HG02870 (cell line): ENCODE results near the gene ISCU.
A peak's percentile ranks its signal among the peaks of the same experiment; 100 is the strongest.
"Not testable (repeated sequence)": the region's sequence is repeated elsewhere in the genome, so short reads cannot be mapped to it uniquely, and the experiment has no call there.

ENCODE experiments used
- ATAC-seq: cut with Tn5 transposase; IDR thresholded peaks from one replicate; pipeline ENCODE4 v1.9.1; 2021; ENCODE audit warnings: mild to moderate bottlenecking, moderate library complexity; ENCODE audit not compliant: unreplicated experiment

ISCU gene

DNA sequence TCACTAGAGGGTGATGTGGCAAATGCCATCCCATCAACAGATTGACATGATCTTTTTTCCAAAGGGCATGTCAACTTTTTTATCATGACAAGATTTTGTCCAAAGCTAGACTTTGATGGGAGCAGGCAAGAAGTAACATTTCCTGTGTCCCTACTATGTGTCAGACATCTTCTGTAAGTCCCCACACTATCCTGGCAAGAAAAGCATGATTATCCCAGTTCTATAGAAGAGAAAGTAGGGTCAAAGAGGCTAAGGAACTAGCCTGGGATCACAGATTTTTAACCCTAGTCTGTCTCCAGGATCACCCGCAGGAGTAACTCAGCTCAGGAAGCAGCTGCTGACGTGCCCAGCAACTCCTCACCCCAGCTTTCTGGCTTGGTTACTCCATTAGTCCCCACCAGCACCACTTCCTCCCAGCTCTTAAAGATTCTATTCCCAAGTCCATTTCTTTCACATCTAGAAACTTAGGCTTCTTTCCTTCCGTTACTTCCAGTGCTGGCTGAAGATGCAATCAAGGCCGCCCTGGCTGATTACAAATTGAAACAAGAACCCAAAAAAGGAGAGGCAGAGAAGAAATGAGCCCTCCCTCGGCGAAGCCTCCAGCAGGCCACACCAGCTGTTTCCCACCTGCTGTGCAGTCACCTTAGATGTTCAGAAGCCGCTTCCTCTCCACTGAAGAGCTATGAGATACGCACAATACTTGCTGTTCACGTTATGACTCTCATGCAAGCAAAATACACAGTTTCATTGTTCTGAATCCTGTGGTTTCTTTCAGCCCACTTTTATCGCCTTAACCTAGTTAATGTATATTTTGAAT lies 6.2 kb downstream of the ISCU start:
- peak; percentile 74 for ATAC-seq

DNA sequence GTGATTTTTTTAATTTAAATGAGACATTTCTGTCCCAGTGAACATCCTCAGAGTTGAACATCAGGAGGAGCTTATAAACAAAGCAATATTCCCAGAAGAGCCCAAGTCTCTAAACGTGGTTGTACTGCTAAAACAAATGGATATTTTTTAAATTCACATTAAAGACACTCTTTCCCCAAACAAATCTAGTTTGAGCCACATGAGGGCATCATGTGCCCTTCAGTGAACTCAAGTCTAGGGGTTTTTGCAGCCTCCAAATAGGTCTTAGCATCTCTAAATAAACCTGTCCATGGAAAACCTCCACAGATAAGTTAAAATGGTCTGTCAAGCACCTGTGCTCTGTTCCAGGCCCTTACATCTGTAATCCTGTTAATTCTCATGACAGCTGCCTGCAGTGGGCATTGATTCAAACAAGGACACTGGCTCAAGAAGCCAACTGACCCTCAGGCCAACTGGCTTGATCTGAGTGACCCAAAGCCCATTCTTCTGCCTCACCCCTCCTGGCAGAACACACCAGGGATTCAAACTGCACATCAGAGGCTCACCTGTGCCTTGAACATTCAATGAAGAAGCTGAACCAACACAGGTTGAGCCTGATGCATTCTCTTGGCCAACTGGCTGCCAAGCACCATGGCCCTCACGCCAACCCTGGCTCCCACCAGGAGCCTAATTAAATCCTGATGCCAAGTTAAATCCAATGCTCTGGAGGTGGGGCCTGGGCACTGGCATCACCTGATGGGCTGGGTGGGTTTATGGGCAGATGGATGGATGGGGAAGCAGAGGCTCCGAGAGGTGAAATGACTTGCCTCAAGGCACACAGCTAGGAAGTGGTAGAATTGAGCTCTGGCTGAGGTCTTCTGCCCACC lies 8.6 kb downstream of the ISCU start:
- ATAC-seq: no peak

DNA sequence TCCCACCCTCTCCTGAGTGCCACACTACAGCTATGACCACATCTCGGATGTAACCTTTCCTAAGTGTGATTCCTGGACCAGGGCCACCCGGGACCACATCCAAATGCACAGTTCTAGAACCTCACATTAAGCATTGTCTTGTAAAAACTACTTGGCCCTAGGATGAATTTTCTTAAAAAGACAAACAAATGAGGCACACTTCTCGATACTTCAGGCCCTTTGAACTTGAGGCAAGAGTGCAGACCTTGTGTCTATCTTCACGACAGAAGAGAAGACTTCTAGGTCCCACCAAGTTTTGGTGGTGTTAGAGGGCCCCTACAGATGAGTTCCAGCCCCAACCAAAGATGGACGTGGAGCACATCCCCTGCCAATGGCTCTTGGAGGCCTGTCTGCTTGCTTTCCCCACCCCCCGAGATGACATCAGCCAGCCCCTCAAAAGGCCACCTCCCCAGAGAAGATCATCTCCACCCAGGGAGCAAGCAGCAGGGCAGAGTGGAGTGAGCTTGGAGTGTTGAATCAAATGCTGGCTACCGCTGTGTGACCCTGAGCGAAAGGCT lies 9.3 kb downstream of the ISCU start:
- ATAC-seq: no peak

DNA sequence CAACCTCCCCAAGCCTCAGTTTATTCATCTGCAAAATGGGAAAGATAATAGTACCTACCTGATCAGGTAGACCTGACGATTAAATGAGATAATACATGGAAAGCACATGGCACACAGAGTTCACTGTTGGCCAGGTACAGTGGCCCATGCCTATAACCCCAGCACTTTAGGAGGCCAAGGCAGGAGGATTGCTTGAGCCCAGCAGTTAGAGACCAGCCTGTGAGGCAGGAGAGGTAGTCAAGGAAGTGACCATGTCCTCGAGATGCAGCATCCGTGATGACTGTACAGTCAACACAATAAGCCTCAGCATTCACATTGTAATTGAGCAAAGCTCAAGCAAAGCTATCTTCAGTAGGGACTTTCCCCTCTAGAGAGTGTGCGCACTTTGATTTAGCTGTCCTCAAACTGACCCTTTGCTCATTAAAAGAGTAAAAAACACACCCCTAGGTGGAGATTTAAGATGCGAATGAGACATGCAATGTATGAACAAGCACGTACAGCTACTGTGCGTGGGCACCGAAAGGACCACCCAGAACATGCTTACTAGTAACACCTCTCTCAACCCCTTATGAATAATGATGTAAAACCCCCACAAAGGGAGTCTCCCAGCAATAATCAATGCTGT lies 9.9 kb downstream of the ISCU start:
- ATAC-seq: no peak

DNA sequence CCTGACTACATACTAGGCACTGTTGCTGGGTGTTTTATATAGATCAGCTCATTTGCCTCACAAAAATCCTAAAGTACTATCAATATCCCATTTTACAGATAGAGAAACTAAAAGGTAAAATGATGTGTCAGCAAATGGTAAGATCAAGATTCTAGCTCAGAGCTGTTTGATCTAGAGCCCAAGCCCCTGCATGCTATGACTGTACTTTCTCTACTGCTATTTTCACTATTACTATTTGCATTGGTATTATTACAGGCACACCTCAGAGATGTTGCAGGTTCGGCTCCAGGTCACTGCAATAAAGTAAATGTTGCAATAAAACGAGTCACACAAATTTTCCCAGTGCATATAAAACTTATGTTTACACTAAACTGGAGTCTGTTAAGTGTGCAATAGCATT lies 10.9 kb downstream of the ISCU start:
- peak; percentile 35 for ATAC-seq

DNA sequence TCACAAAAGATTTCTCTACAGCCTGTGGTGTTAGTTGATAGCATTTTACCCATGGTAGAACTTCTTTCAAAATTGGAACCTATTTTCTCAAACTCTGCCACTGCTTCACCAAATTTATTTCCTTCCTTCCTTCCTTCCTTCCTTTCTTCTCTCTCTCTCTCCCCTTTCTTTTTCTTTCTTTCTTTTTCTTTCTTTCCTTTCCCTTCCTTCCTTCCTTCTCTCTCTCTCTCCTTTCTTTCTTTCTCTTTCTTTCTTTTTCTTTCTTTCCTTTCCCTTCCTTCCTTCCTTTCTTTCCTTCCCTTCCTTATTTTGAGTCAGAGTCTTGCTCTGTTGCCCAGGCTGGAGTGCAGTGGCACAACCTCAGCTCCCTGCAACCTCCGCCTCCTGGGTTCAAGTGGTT lies 11.9 kb downstream of the ISCU start:
- not testable (repeated sequence) for ATAC-seq

DNA sequence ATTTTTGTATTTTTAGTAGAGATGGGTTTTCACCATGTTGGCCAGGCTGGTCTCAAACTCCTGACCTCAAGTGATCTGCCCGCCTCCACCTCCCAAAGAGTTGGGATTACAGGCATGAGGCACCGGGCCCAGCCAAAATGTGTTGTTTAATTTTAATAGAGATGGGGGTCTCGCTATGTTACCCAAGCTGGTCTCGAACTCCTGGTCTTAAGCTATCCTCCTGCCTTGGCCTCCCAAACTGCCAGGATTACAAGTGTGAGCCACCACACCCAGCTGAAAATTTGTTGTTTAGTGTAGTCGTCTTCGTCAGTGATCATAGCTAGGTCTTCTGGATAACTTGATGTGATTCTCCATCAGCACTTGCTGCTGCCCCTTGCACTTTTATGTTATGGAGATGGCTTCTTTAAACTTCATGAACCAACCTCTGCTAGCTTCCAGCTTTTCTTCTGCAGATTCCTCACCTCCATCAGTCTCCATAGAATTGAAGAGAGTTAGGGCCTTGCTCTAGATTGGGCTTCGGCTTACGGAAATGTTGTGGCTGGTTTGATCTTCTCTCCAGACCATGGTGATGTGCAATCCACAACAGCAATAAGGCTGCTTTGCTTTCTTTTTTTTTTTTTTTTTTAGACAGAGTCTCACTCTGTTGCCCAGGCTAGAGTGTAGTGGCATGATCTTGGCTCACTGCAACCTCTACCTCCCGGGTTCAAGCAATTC lies 13.0 kb downstream of the ISCU start:
- ATAC-seq: no peak

DNA sequence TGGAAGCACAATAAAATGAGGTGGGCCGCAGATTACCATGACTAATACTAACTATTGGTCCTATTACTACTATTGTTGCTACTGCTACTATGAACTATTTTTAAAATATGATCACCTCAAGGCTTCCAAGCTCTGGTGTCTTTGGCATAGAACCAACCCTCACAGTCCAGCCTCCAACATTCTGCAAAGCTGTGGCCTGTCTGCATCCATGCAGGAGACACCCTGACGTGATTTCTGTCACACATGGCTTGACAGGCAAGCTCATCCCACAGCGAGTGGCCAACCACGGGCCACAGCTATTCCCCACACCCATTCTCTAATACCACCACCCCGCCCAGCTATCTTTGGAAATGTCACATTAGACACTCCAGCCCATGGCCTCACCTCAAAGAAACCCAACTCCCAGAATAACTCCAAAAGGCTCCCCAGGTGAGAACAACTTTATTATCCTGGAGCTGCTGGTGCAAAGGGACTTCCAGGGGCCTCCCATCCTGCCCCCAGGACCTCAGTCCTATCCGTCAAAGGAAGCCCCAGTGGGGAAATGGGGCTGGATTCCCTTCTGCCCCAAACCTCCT lies 14.4 kb downstream of the ISCU start:
- ATAC-seq: no peak

DNA sequence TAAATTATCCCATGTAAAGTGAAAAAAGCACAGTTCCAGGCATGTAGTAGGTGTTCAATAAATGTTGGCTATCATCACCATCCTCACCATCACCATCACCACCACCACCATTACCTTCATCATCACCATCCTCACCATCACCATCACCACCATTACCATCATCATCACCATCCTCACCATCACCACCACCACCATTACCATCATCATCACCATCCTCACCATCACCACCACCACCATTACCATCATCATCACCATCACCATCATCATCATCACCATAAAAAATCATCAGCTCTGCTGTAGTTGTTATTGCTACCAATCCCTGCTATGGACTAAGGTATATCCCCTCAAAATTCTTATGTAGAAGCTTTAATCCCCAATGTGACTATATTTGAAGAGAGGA lies 15.1 kb downstream of the ISCU start:
- ATAC-seq: no peak

DNA sequence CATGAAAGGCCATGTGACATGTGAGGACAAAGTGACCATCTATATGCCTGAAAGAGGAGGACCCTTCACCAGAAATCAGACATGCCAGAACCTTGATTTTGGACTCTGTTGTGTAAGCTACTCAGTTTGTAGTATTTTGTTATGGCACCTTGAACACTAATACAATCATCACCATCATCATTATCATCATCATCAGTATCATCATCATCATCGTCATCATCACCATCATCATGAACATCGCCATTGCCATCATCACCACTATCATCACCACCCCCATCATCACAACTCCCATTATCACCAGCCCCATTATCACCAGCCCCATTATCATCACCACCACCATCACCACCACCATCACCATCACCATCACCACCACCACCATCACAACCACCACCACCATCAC lies 15.9 kb downstream of the ISCU start:
- ATAC-seq: no peak

DNA sequence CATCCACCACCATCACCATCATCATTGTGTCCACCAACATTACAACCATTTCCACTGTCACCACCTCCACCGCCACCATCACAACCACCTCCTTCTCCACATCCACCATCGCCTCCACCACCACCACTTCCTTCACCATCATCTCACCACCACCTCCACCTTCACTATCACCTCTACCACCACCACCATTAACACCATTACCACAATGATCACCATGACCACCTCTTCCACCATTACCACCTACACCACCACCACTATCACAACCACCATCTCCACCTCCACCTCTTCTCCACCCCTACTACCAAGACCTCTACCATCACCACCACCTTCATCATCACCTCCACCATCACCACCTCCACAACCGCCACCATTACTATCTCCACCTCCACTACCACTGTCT lies 16.4 kb downstream of the ISCU start:
- ATAC-seq: no peak

DNA sequence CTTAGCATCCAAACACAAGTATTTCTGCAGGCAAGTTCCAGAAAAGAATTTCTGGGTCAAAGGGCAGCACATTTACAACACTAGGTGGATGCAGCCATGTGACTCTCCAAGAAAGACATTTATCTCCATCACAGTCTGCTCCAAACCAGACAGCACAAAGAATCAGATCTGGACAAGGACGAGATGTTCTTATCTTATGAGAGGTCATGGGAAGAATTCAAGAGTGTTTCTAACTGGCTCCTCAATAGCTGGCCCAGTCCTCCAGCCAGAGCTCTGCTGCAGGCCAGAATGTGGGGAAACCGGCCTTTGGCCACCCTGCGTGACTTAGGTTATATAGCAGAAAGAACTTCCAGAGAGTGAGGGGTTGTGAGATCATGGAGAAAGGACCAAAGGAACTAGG lies 18.1 kb downstream of the ISCU start:
- ATAC-seq: no peak

DNA sequence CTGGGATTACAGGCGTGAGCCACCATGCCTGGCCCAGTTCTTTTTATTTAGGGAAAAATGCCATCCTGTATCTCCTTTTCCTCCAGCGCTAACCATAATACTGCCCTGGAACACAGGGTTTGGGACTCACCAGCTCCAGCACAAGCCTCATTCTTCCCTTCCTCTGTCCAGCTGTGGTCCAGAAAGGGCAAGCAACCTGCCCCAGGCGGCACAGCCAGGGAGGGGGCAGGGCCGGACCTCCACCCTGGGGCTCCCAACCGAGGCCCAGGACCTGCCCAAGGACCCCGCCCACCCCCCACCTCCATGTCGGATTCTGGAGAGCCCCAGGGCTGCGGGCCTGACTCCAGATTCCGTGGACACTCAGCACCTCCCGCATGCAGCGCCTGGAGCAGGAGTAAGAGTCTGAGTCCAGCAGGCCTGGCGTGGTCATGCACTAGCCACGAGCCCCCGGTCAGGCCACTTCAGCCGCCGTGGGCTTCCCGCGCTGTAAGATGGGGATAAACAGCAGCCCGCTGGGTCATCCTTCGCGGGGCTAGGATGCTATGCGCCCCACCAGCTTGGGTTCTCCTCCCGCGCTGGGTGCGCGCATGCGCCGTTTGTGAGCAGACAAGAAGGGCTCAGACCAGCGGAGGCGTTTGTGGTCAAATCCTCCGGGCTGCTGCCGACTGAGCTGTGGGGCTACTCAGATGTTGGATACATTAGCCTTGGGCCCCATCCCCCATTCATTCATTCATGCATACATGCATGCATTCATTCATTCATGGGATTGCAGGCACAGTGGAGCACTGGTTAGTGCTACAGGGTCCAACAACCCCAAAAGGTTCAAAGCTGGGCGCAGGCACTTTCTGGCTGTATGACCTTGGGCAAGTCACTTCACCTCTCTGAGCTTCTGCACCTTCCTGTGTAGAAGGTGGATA lies 19.2 kb downstream of the ISCU start:
- no peak for ATAC-seq

DNA sequence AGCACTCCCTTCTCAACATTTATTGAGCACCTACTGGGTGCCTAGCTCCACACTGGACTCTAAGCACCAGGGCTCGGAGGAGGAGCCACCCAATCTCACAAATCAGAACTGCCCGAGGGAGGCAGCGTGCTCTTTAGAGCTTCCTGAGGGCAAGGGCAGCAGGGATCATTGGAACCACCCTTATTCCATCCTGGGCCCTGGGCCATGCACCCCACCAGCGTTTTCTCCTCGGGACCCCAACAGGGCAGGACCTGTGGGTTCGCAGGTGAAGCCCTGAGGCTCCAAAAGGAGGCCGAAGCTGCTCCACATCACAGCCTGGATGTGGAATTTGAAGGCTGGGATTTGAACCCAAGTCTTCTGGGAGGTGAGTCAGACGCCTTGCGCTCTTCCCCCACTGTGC lies 20.1 kb downstream of the ISCU start:
- no peak for ATAC-seq

DNA sequence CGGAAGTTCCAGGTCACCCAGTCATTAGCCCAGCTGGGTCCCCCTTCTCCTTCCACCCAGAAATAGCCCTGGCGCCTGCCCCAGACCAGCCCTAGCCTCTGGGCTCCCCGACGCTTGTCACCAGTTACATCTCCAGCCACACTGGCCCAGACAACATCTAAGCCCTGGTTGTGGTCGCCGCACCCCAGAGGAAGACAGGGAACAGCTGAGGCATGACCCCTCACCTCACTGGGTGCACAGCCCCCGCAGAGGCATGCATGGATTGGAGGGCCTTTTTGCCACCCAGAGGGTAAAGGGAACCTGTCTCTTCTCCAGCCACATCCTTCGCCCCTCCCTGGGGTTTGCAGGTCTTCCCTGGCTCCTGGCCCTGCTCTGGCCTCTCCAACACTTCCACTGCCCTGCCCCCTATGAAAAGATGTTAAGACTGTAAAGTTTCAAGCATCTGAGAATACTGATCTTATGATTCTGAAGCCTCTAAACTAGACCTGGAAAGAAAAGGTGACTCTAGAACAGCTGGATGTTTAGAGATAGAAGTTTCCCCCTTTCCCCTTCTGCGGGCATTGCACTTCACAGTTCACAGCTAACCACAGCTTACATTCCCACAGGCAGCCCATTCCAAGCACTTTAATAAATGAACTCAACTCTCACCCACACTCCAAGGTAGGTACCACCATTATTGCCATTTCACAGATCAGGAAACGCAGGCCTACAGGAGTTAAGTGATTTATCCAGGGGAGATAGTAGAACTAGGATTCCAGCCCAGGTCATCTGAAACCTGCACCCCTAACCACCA lies 20.8 kb downstream of the ISCU start:
- no peak for ATAC-seq

DNA sequence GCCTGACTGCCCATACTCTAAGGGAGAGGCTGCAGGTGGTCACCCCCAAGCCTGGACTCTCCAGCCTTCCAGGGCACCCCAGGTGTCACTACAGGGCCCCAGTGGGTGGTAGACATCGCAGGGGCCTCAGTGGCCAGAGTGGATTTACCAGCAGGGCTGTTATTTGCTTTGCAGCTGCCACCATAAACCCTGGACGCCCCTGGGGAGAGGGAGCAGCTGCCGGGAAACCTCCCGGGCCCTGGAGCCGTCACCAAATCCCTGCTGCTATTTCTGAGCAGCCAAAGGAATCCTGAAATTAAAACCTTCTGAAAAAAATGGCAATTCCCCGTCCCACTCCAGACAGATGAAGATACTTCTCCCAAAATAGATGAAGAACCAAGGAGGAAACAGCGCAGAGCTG lies 21.6 kb downstream of the ISCU start:
- ATAC-seq: no peak

DNA sequence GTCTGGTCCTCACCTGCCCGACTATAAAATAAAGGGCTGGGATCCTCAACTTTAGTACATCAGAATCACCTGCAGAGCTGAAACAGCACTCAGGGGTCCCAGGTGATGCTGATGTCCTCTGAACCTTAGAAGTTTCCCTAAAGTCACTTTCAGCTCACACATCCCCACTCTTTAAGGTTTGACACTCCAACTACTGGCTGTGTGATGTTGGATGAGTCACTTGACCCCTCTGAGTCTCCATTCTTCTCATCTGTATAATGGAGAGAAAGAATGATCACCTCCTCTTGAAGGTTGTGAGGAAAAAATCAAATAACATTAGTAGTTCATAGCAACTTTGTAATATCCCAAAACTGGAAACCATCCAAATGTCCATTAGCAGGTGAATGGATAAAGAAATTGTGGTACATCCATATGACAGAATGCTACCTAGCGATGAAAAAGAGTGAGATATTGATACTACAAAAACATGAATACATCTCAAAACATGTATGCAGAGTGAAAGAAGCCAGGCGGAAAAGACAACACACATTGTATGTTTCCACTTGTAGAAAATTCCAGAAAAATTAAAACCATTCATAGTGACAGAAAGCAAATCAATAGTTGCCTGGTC lies 22.2 kb downstream of the ISCU start:
- no peak for ATAC-seq

DNA sequence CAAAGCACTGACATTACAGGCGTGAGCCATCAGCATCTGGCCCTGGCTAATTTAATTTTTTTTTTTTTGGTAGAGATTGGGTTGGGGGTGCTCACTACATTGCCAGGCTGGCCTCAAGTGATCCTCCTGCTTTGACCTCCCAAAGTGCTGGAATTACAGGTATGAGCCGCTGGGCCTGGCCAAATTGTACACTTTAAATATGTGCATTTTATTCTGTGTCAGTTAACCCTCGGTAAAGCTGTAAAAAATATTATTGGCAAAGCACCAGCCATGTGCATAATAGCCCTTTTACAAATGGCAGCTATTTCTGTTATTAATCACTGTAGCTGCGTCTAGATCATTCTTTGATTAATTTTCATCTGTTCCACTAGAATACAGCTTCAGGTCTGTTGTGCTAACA lies 23.5 kb downstream of the ISCU start:
- ATAC-seq: no peak
